Ovary (tissue), 3 donors: ENCODE measurements around the gene FGGY.

Experiments used
- EP300 ChIP-seq: sonication (generic); formaldehyde crosslinking; IDR thresholded peaks from one replicate; pipeline ENCODE4 v1.6.1; 2017; ENCODE audit warnings: antibody characterized with exemption
- POLR2A ChIP-seq: fragments of 450-650 bp; IDR thresholded peaks from one replicate; pipeline ENCODE4 v1.6.1; 2017; ENCODE audit warnings: antibody characterized with exemption, mild to moderate bottlenecking, moderate library complexity
- TF ChIP-seq, protein P1 (sequence below), 3 donors: fragments of 450-650 bp in 2 of 3; fragments of 200-600 bp in 1 of 3; IDR thresholded peaks; one replicate each; pipeline versions ENCODE4 v1.5.1 to v1.8.0; 2016 to 2022; ENCODE audit warnings: antibody characterized with exemption in 3 of 3, mild to moderate bottlenecking in 1 of 3
- donor health status: DM: no; HTN: no; CAD: no.

DNA sequence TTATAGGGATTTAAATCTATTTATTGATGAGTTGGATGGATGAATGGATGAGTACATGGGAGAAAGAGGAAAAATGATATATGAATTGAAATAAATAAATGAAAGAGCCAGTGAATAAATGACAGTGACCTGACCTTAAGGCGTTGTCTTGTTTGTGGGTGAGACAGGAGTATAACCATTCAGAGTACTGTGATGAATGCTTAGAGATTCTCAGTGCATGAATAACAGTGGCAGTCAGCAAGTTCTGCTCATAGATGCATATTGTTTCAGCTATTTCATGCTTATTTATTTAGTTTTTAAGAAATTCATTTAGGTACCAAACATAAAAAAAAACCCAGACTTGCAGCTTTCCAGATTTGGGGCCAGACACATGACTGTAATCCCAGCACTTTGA is 116.4 kb downstream of the FGGY start:
- TF ChIP-seq, protein P1, sequence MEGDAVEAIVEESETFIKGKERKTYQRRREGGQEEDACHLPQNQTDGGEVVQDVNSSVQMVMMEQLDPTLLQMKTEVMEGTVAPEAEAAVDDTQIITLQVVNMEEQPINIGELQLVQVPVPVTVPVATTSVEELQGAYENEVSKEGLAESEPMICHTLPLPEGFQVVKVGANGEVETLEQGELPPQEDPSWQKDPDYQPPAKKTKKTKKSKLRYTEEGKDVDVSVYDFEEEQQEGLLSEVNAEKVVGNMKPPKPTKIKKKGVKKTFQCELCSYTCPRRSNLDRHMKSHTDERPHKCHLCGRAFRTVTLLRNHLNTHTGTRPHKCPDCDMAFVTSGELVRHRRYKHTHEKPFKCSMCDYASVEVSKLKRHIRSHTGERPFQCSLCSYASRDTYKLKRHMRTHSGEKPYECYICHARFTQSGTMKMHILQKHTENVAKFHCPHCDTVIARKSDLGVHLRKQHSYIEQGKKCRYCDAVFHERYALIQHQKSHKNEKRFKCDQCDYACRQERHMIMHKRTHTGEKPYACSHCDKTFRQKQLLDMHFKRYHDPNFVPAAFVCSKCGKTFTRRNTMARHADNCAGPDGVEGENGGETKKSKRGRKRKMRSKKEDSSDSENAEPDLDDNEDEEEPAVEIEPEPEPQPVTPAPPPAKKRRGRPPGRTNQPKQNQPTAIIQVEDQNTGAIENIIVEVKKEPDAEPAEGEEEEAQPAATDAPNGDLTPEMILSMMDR (IDR thresholded peaks at IDR 0.05), result no peak
- no peak for TF ChIP-seq POLR2A
- TF ChIP-seq EP300, result no peak
